GM19240 (cell line): ENCODE data around the gene EPHA2.

Source experiments
- DNase-seq: peaks from one replicate; pipeline ENCODE4 v3.0.0; 2011; ENCODE audit warnings: low spot score; ENCODE audit not compliant: insufficient read length

EPHA2 gene

GRCh38 chr1:16134906-16135305 is 21.0 kb downstream of the EPHA2 start:
- no peak for DNase-seq

GRCh38 chr1:16134066-16134801 is 21.6 kb downstream of the EPHA2 start:
- DNase-seq: no peak

- DNase-seq: no peak
These were observed 22.6 kb downstream of the EPHA2 start for GRCh38 chr1:16133007-16133961.

- no peak for DNase-seq
These were observed 23.5 kb downstream of the EPHA2 start for GRCh38 chr1:16132325-16132785.

GRCh38 chr1:16131636-16132324 is 24.1 kb downstream of the EPHA2 start:
- DNase-seq: no peak

GRCh38 chr1:16130827-16131226 is 25.0 kb downstream of the EPHA2 start:
- DNase-seq: no peak

GRCh38 chr1:16129921-16130543 is 25.8 kb downstream of the EPHA2 start:
- DNase-seq: no peak

- DNase-seq: no peak
These were observed 26.6 kb downstream of the EPHA2 start for GRCh38 chr1:16129316-16129715.

- DNase-seq: no peak
These were observed 27.5 kb downstream of the EPHA2 start for GRCh38 chr1:16128338-16128741.

GRCh38 chr1:16127676-16128337 is 28.1 kb downstream of the EPHA2 start:
- no peak for DNase-seq

GRCh38 chr1:16126743-16127515 is 28.9 kb downstream of the EPHA2 start:
- no peak for DNase-seq

- DNase-seq: no peak
These were observed 29.7 kb downstream of the EPHA2 start for GRCh38 chr1:16126160-16126559.

GRCh38 chr1:16125483-16125882 is 30.4 kb downstream of the EPHA2 start:
- no peak for DNase-seq

GRCh38 chr1:16125088-16125470 is 30.8 kb downstream of the EPHA2 start:
- no peak for DNase-seq

GRCh38 chr1:16124377-16125087 is 31.3 kb downstream of the EPHA2 start:
- no peak for DNase-seq

GRCh38 chr1:16122916-16123315 is 33.0 kb downstream of the EPHA2 start:
- no peak for DNase-seq

GRCh38 chr1:16122350-16122881 is 33.5 kb downstream of the EPHA2 start:
- no peak for DNase-seq

GRCh38 chr1:16120940-16121410 is 34.9 kb downstream of the EPHA2 start:
- no peak for DNase-seq

GRCh38 chr1:16120407-16120806 is 35.5 kb downstream of the EPHA2 start:
- DNase-seq: no peak
